GM21576 (cell line): ENCODE data around the gene ZPLD1.

Experiments
- ATAC-seq: cut with Tn5 transposase; IDR thresholded peaks from one replicate; pipeline ENCODE4 v1.9.1; 2021; ENCODE audit warnings: mild to moderate bottlenecking, moderate library complexity; ENCODE audit not compliant: unreplicated experiment

ZPLD1 gene

GRCh38 chr3:102434715-102435114 lies at the start of gene ZPLD1:
Gene ZPLD1, plus strand, starts transcription at chr3:102435015. Its CDS starts 3,473 bp downstream, at chr3:102438488.
- no peak for ATAC-seq

- no peak for ATAC-seq
These were observed 44.5 kb upstream of the ZPLD1 start for GRCh38 chr3:102390171-102390864.

GRCh38 chr3:102390916-102391315 lies 43.9 kb upstream of the ZPLD1 start:
- no peak for ATAC-seq

- ATAC-seq, result no peak
These were observed 43.3 kb upstream of the ZPLD1 start for GRCh38 chr3:102391491-102391890.

GRCh38 chr3:102394517-102394916 lies 40.3 kb upstream of the ZPLD1 start:
- ATAC-seq, result no peak

GRCh38 chr3:102398176-102398575 lies 36.6 kb upstream of the ZPLD1 start:
- no peak for ATAC-seq

GRCh38 chr3:102398666-102399065 lies 36.1 kb upstream of the ZPLD1 start:
- ATAC-seq, result no peak

- ATAC-seq, result no peak
These were observed 34.7 kb upstream of the ZPLD1 start for GRCh38 chr3:102400142-102400541.

- ATAC-seq, result no peak
These were observed 34.0 kb upstream of the ZPLD1 start for GRCh38 chr3:102400766-102401165.

- no peak for ATAC-seq
These were observed 24.2 kb upstream of the ZPLD1 start for GRCh38 chr3:102410616-102411015.

- ATAC-seq, result no peak
These were observed 19.3 kb upstream of the ZPLD1 start for GRCh38 chr3:102415553-102415952.

- no peak for ATAC-seq
These were observed 15.0 kb upstream of the ZPLD1 start for GRCh38 chr3:102419786-102420185.

GRCh38 chr3:102441832-102442231 lies 7.0 kb downstream of the ZPLD1 start:
- no peak for ATAC-seq

- no peak for ATAC-seq
These were observed 8.2 kb downstream of the ZPLD1 start for GRCh38 chr3:102443021-102443420.

GRCh38 chr3:102444101-102444500 lies 9.3 kb downstream of the ZPLD1 start:
- no peak for ATAC-seq

- ATAC-seq, result no peak
These were observed 12.5 kb downstream of the ZPLD1 start for GRCh38 chr3:102447272-102447671.

GRCh38 chr3:102449341-102449740 lies 14.5 kb downstream of the ZPLD1 start:
- no peak for ATAC-seq

GRCh38 chr3:102449930-102450329 lies 15.1 kb downstream of the ZPLD1 start:
- ATAC-seq, result no peak

GRCh38 chr3:102450976-102451375 lies 16.2 kb downstream of the ZPLD1 start:
- ATAC-seq, result no peak

GRCh38 chr3:102451543-102451942 lies 16.7 kb downstream of the ZPLD1 start:
- no peak for ATAC-seq

GRCh38 chr3:102454181-102454580 lies 19.4 kb downstream of the ZPLD1 start:
- no peak for ATAC-seq

- ATAC-seq, result no peak
These were observed 22.8 kb downstream of the ZPLD1 start for GRCh38 chr3:102457644-102458043.

GRCh38 chr3:102460579-102460978 lies 25.8 kb downstream of the ZPLD1 start:
- no peak for ATAC-seq
